ENCODE data around the gene TROAP. TPM values are rescaled to one million over a fixed set of nuclear protein-coding genes. Genes with fewer than 3 reads are reported as not detected.
"Not testable (repeated sequence)": the region's sequence is repeated elsewhere in the genome, so short reads cannot be mapped to it uniquely, and the experiment has no call there.

The TROAP gene
- total RNA-seq, 2 donors from 2014 or later = 60.5 to 87.4 TPM

- no peak for DNase-seq
- Histone ChIP-seq H3K27ac (ENCODE audit: low read depth, low read length) (no peak overlapping the region), H3K9ac (ENCODE audit: extremely low read depth, low read length, poor library complexity, severe bottlenecking) (no peak overlapping the region), H3K4me3 (ENCODE audit: low read length) (no peak overlapping the region), H3K9me3 (ENCODE audit: control insufficient read depth, low read length) (no peaks in the 10 kb centered on the region), H3K4me1 (ENCODE audit: control insufficient read depth, insufficient read depth, low read length) (no peaks in the 10 kb centered on the region), H3K27me3 (ENCODE audit: control insufficient read depth, insufficient read depth, low read length, poor library complexity, severe bottlenecking) (peaks cover 64% of the 10 kb centered on the region), H3K36me3 (ENCODE audit: control insufficient read depth, insufficient read depth, low read length) (peaks cover 31% of the 10 kb centered on the region)
- WGBS, 2 experiments (ENCODE audit: insufficient coverage in 1 of 2, insufficient read length in 1 of 2) = 62 to 81% methylated on average over 11 to 17 of the region's 17 CpGs
- Mint-ChIP-seq H3K36me3 (ENCODE audit: low read depth) (peaks cover 16% of the 10 kb centered on the region), H3K4me3 (no peak overlapping the region), H3K4me1 (peaks cover 2% of the 10 kb centered on the region), H3K27ac (no peak overlapping the region), H3K9me3 (no peaks in the 10 kb centered on the region), H3K27me3 (ENCODE audit: insufficient read depth) (peaks cover 48% of the 10 kb centered on the region)
- no peak for TF ChIP-seq CTCF (conservative IDR thresholded peaks at IDR 0.05)
Measured at GRCh38 chr12:49332441-49332861, 9.4 kb downstream of the TROAP start.

GRCh38 chr12:49332891-49333371 is 9.9 kb downstream of the TROAP start:
- Histone ChIP-seq H3K9me3 (ENCODE audit: control insufficient read depth, low read length) (no peaks in the 10 kb centered on the region), H3K9ac (ENCODE audit: extremely low read depth, low read length, poor library complexity, severe bottlenecking) (no peak overlapping the region), H3K27ac (ENCODE audit: low read depth, low read length) (no peak overlapping the region), H3K27me3 (ENCODE audit: control insufficient read depth, insufficient read depth, low read length, poor library complexity, severe bottlenecking) (peaks cover 69% of the 10 kb centered on the region), H3K4me1 (ENCODE audit: control insufficient read depth, insufficient read depth, low read length) (no peaks in the 10 kb centered on the region), H3K36me3 (ENCODE audit: control insufficient read depth, insufficient read depth, low read length) (peaks cover 27% of the 10 kb centered on the region), H3K4me3 (ENCODE audit: low read length) (no peak overlapping the region)
- peaks cover 53% of the 10 kb centered on the region for H3K27me3 Mint-ChIP-seq (ENCODE audit: insufficient read depth)
- no peak overlapping the region for H3K27ac Mint-ChIP-seq
- H3K36me3 Mint-ChIP-seq (ENCODE audit: low read depth) = peaks cover 12% of the 10 kb centered on the region
- WGBS, 2 experiments (ENCODE audit: insufficient coverage in 1 of 2, insufficient read length in 1 of 2) = 34 to 53% methylated on average over 12 to 40 of the region's 40 CpGs
- no peaks in the 10 kb centered on the region for H3K9me3 Mint-ChIP-seq
- no peak overlapping the region for H3K4me3 Mint-ChIP-seq
- no peak for TF ChIP-seq CTCF (conservative IDR thresholded peaks at IDR 0.05)
- peaks cover 6% of the 10 kb centered on the region for H3K4me1 Mint-ChIP-seq
- DNase-seq = peak; percentile 49

- peaks cover 13% of the 10 kb centered on the region for H3K4me1 Mint-ChIP-seq
- WGBS, 2 experiments (ENCODE audit: insufficient coverage in 1 of 2, insufficient read length in 1 of 2) = 90 to 93% methylated on average over 11 to 19 of the region's 21 CpGs
- H3K9ac ChIP-seq (ENCODE audit: extremely low read depth, low read length, poor library complexity, severe bottlenecking); H3K9me3 ChIP-seq (ENCODE audit: control insufficient read depth, low read length); DNase-seq; H3K27ac ChIP-seq (ENCODE audit: low read depth, low read length); H3K4me1 ChIP-seq (ENCODE audit: control insufficient read depth, insufficient read depth, low read length); H3K4me3 Mint-ChIP-seq; H3K9me3 Mint-ChIP-seq; H3K4me3 ChIP-seq (ENCODE audit: low read length); H3K27ac Mint-ChIP-seq: not testable (repeated sequence)
- H3K27me3 ChIP-seq (ENCODE audit: control insufficient read depth, insufficient read depth, low read length, poor library complexity, severe bottlenecking) = peaks cover 77% of the 10 kb centered on the region
- peaks cover 11% of the 10 kb centered on the region for H3K36me3 Mint-ChIP-seq (ENCODE audit: low read depth)
- H3K27me3 Mint-ChIP-seq (ENCODE audit: insufficient read depth) = peaks cover 61% of the 10 kb centered on the region
- peaks cover 26% of the 10 kb centered on the region for H3K36me3 ChIP-seq (ENCODE audit: control insufficient read depth, insufficient read depth, low read length)
Measured at GRCh38 chr12:49333778-49334177, 10.7 kb downstream of the TROAP start.

GRCh38 chr12:49334226-49334625 is 11.2 kb downstream of the TROAP start:
- no peak for DNase-seq
- Histone ChIP-seq H3K36me3 (ENCODE audit: control insufficient read depth, insufficient read depth, low read length) (peaks cover 21% of the 10 kb centered on the region), H3K4me3 (ENCODE audit: low read length) (no peak overlapping the region), H3K9ac (ENCODE audit: extremely low read depth, low read length, poor library complexity, severe bottlenecking) (no peak overlapping the region), H3K9me3 (ENCODE audit: control insufficient read depth, low read length) (no peaks in the 10 kb centered on the region), H3K27ac (ENCODE audit: low read depth, low read length) (no peak overlapping the region), H3K27me3 (ENCODE audit: control insufficient read depth, insufficient read depth, low read length, poor library complexity, severe bottlenecking) (peaks cover 81% of the 10 kb centered on the region), H3K4me1 (ENCODE audit: control insufficient read depth, insufficient read depth, low read length) (no peaks in the 10 kb centered on the region)
- WGBS, 2 experiments (ENCODE audit: insufficient coverage in 1 of 2, insufficient read length in 1 of 2) = 87 to 97% methylated on average over 14 to 19 of the region's 19 CpGs
- Mint-ChIP-seq H3K4me1 (peaks cover 14% of the 10 kb centered on the region), H3K9me3 (no peaks in the 10 kb centered on the region), H3K4me3 (no peak overlapping the region), H3K27me3 (ENCODE audit: insufficient read depth) (peaks cover 66% of the 10 kb centered on the region), H3K36me3 (ENCODE audit: low read depth) (peaks cover 7% of the 10 kb centered on the region), H3K27ac (no peak overlapping the region)
- no peak for TF ChIP-seq CTCF (conservative IDR thresholded peaks at IDR 0.05)

Measured in endodermal cell (in vitro differentiated cells).